HG03025 (cell line): ENCODE data around the gene XAGE5.
"Not testable (repeated sequence)": the region's sequence is repeated elsewhere in the genome, so short reads cannot be mapped to it uniquely, and the experiment has no call there.

Source experiments
- ATAC-seq: cut with Tn5 transposase; IDR thresholded peaks from one replicate; pipeline ENCODE4 v1.9.1; 2021; ENCODE audit warnings: mild to moderate bottlenecking, moderate library complexity; ENCODE audit not compliant: unreplicated experiment, low FRiP score

XAGE5 gene

DNA sequence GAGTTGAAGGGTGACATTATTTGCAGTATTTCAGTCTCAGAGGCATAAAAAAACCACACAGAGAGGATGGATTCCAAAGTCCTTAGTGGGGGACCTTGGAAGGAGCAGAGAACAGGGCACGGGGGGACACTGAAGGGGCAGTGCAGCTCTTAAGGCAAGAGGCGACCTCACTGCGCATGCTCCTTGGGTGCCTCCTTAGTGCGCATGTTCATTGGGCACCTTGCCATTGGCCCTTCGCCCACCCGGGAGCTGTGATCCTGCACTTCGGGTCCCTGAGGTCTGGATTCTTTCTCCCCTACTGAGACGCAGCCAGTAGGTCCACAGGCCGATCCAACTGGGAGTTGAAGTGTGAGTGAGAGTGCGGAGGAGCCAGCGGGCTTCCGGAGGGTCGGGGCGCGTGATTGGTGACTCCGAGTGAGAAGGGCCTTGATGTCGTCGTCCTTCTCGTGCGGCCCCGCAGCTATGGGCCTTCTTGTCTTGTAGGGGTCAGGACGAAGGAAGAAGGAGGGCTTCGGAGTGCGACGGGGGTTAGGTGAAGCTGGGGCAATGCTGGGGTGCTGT lies at the start of gene XAGE5:
Gene XAGE5, plus strand, starts transcription at position 223 of the 561 bp plus-strand sequence. CDS start 1,280 bp downstream, outside the sequence.
- ATAC-seq: no peak

DNA sequence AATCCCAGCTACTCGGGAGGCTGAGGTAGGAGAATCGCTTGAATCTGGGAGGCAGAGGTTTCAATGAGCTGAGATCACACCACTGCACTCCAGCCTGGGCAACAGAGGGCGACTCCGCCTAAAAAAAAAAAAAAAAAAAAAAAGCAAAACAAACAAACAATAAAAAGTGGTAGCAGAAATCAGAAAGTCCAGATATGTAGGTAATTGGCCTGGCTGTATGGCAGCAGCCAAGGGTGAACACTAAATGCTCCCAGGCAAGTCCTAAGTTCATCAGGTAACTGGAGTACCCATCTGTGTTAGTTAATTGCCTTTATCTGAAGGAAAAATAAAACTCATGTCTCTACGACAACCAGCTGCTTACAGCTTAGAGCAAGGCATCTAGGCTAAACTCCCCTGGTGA lies 45.1 kb upstream of the XAGE5 start:
- ATAC-seq: not testable (repeated sequence)

GRCh38 chrX:52773504-52773903 lies 37.6 kb upstream of the XAGE5 start:
- not testable (repeated sequence) for ATAC-seq

DNA sequence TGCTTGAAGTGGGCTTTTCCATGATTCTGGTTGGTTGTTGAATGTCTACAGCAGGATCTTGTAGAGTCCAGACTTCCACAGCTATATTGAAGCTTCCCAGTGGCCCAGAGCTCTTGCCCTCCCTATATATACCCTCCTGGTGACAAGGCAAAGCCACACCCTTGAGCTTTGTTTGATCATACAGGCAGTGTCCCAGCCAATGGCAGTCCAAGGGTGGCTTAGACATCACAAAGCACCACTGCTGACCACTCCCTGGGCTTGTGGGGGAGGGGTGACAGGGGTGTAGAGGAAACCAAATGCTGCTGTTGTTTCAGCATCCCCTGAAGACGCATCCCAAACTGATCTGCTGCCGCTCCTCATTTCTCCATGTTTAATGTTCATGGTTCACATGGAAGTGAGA lies 13.8 kb upstream of the XAGE5 start, which contains the start of gene SPANXN5:
Gene SPANXN5, minus strand, starts transcription at position 101 of the 400 bp plus-strand sequence. Its CDS starts 79 bp downstream, at position 22.
- ATAC-seq: not testable (repeated sequence)

- not testable (repeated sequence) for ATAC-seq
Measured at GRCh38 chrX:52804876-52805275, 6.2 kb upstream of the XAGE5 start.

DNA sequence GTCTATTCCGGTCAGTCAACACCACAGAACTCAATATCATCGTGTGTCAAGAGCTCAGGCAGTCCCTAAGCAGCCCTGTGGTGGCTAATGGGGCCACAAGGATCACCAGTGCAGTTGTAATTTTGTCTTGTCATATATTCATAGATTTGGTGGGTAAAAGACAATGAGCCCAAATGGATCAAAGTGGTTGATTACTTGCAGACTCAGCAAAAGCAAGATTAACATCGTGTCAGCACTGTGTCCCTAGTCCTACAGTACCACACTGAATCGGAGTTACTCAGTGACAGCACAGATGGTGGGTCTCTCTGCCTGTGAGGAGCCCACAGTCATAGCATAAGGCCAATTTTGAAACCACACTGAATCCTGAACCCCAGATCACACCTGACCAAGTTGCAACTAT lies 8.7 kb downstream of the XAGE5 start:
- no peak for ATAC-seq

DNA sequence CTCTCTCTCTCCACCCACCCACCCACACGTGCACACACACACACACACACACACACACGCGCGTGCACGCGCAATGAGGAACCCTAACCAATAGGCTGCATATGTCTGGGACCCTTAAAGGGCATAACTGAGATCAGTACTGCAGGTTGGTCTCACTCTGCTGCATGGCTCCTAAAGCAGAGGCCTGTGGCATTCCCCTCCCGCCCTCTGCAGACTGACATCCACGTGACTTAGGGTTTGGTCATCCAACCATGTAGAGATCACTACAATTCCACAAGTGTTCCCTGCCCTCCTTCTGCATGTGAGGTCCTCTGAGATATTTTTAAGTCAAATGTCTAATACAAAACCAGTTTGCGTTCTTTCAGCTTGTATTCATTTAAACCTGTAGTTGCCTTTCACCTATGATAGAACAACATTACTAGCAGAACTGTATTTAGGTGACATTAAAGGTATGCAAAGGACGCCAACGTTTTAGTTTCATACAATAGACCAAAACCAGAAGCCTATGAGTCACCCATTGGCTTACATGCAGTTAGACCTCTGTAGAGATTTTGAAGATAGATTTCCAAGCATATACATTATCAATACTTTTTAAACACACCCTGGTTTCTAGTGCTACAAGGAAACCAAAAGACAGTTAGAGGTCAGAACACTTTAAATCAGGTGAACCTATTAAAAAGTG lies 10.1 kb downstream of the XAGE5 start:
- no peak for ATAC-seq

GRCh38 chrX:52824608-52825007 lies 13.5 kb downstream of the XAGE5 start:
- ATAC-seq: no peak

GRCh38 chrX:52830551-52830950 lies 19.5 kb downstream of the XAGE5 start:
- ATAC-seq: no peak

- no peak for ATAC-seq
Measured at GRCh38 chrX:52839137-52839536, 28.1 kb downstream of the XAGE5 start.

GRCh38 chrX:52843619-52844018 lies 32.5 kb downstream of the XAGE5 start:
- ATAC-seq: not testable (repeated sequence)

GRCh38 chrX:52852110-52852860 lies 41.2 kb downstream of the XAGE5 start:
- ATAC-seq: no peak

DNA sequence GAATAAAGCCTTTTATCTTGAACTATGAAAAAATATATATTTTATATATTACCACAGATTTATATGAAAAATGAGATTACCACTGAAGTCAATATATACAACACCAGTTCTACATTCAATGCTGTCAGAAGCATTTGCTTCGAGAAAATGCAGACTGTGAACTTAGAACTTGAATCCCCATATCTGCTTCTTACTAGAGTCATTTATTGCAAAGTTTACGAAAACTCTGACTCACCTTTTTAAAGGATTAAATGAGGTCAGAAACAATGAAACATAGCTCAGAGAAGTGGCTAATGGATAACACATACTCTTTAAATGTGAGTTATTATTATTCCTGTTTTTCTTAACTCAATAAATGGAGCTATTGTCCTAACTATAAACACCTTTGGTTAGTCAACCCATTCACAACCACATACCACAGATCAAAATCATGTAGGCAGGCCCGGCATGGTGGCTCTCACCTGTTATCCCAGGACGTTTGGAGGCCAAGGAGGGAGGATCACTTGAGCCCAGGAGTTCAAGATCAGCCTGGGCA lies 46.0 kb downstream of the XAGE5 start:
- ATAC-seq: not testable (repeated sequence)

- ATAC-seq: no peak
Measured at GRCh38 chrX:52865343-52865998, 54.4 kb downstream of the XAGE5 start.
